Raji (cell line): ENCODE measurements around the gene FDPS.

ENCODE experiments used
- POLR2A ChIP-seq: IDR thresholded peaks from 2 replicates; pipeline ENCODE4 v1.6.1; 2011; ENCODE audit warnings: low read depth, low read length, control low read depth; ENCODE audit not compliant: insufficient read depth

FDPS gene

GRCh38 chr1:155321639-155322503, 13.2 kb downstream of the FDPS start:
- no peak; the same call in 1 of the 2 replicates for TF ChIP-seq POLR2A

- TF ChIP-seq POLR2A: no peak
These were observed 13.9 kb downstream of the FDPS start for GRCh38 chr1:155322571-155322952.

GRCh38 chr1:155322953-155323728, 14.5 kb downstream of the FDPS start:
- no peak; the same call in 1 of the 2 replicates for TF ChIP-seq POLR2A

GRCh38 chr1:155323729-155324036, 15.0 kb downstream of the FDPS start:
- peak; percentile 47; the same call in 1 of the 2 replicates for TF ChIP-seq POLR2A

- TF ChIP-seq POLR2A: peak; percentile 75
These were observed 15.5 kb downstream of the FDPS start for GRCh38 chr1:155324037-155324716.

GRCh38 chr1:155324717-155325602, 16.3 kb downstream of the FDPS start:
- no peak for TF ChIP-seq POLR2A

- no peak for TF ChIP-seq POLR2A
These were observed 16.9 kb downstream of the FDPS start for GRCh38 chr1:155325603-155325893.

GRCh38 chr1:155326020-155326526, 17.4 kb downstream of the FDPS start:
- TF ChIP-seq POLR2A: no peak

GRCh38 chr1:155326631-155327037, 18.0 kb downstream of the FDPS start:
- no peak for TF ChIP-seq POLR2A

- TF ChIP-seq POLR2A: no peak
These were observed 19.3 kb downstream of the FDPS start for GRCh38 chr1:155327981-155328380.

GRCh38 chr1:155329980-155330598, 21.4 kb downstream of the FDPS start:
- no peak for TF ChIP-seq POLR2A

GRCh38 chr1:155334962-155335361, 26.3 kb downstream of the FDPS start:
- no peak for TF ChIP-seq POLR2A

- TF ChIP-seq POLR2A: no peak
These were observed 30.9 kb downstream of the FDPS start for GRCh38 chr1:155339515-155340097.

- TF ChIP-seq POLR2A: no peak
These were observed 34.2 kb downstream of the FDPS start for GRCh38 chr1:155342842-155343241.

- no peak for TF ChIP-seq POLR2A
These were observed 44.0 kb downstream of the FDPS start for GRCh38 chr1:155352631-155353030.
